ENCODE measurements around the gene CCT7.
"Not testable (repeated sequence)": the region's sequence is repeated elsewhere in the genome, so short reads cannot be mapped to it uniquely, and the experiment has no call there.

Gene CCT7

DNA sequence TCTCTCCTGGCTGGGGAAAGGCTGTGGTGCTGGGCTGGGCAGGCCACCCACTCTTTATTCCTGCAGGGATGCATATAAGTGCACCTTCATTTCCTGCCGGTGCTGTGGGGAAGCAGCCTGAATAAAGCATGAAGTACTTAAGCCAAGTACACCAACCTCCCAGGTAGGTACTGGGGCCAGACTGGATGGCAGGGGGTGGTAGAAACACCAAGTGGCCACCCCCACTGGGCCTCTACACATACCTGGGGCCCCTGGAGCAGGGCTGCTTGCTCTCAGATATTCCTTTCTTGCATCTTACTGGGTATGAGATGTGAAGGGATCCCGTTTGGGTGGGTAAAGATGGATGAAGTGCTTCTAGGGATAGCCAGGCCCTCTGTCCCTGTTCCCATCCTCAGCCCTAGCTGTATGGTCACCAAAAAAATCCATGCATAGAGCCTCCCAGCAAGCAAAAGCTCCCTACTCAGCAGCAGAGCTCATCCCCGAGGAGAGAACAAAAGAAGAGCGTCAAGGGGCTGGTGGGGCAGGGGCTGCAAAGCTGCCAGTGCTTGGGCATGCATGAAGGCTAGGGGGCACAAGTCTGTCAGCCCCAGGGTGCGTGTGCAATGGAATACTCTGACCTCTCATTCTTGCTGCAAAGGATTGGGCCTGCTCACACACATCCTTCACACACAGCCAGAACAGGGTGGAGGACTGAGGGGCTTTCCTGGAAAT is 22.0 kb downstream of the CCT7 start:
- no peak for DNase-seq

DNA sequence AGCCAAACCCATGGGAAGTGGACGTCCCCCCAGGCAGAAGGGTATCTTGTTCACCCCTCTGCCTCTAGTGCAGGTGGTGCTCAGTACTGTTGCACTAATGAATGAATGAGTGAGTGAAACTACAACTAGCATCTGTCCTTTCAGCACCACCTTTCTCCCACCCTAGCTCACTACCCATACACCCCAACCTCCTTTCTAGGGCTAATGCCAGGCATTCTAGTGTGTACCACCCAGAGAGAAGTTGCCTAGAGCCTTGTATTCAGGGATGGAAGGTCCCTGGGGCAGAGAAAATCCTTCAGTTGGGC is 22.5 kb downstream of the CCT7 start:
- no peak for DNase-seq

DNA sequence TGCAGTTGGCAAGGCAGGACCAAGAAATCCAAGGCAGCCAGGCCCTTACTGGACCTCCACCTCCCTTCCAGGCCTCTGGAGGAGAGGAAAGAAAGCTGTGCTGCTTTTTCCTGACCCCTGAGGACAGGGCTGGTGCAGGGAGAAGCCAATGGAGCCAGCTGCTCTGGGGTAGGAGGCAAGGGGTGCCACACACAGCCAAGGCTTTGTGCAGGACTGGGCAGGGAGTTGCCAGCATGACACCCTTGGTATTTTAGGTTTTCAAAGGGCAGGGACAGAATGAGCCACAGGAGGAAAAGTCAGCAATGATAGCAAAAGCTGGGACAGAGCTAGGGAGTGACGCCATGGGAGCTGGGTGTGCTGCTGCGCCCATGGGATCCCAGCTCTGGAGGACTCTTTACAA is 22.9 kb downstream of the CCT7 start:
- DNase-seq = no peak

DNA sequence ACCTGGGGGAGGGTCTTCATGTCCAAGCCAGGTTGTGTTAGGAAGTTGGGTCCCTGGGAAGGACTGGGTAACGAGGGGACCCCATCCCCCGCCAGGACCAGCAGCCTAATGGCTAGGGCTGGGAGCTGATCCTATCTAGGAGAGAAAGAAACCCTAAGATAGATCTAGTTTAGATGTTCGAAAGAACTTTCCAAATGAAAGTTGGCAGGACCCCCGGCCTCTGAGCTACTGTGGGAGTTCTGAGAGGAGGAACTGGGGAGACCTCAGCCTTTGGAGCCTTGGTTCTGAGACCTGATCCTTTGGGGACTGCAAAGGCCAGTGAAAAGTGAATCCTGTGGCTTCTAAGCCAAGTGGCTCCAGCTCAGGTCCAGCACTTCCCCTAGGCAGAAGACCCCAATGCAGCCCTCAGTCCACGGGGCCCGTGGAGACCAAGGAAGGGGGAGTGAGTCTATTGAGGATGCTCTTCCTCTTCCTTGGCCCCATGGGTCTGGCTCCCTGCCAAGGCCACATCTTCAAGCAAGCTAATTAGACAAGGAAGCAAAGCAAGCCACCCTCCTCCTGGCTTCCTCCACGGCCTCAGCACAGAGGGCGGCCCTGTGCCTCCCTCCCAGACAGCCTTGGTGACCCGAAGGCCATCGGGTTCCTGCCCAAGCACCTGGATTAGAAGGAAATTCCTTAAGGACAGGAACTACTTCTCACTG is 23.5 kb downstream of the CCT7 start:
- DNase-seq = no peak

DNA sequence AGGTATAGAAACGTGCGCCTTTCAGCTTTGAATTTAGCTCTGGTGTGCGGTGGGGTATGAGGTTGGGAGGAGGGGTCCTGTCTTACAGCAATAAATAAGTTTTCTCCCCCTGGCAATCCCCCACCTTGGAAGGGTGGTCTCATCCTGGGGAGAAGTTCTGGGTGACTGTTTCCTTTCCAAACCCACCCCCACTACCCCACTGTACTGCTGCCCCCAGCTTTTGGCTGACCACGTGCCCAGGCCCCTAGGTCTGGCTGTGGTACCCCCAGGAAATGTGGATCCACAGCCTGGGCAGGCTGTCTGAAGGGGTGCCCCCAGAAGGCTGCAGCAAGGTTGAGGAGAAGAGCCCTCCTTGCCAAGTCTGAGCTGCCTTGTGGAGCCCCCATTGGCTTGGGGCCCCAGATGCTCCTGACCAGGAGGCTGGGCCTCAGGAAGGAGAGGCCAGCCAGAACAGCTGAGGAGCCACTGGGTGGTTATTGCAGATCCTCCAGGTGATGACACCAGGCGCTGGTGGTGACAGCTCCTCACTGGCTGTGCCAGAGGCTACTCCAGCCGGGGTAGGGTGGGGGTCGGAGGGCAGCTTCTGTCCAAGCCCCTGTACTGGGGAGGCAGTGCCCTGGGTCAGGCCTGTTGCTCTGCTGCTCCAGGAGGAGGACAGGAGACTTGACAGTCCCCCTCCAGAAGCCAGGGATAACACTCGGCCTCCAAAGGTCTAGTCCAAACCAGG is 24.2 kb downstream of the CCT7 start:
- no peak for DNase-seq

DNA sequence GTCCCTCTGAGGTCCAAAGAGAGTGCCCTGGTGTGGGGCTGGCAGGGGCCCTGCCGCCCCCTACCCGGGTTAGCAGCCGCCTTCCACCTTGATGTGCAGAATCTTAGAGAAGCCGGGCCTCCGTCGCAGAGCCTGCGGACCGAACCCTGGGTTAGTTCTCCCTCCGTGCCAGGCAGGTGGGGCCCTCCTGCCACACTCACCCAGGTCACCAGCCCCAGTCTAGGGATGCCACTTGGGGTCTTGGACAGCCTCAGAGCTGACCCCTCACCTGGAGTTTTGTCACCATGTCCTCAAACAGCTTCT is 24.8 kb downstream of the CCT7 start:
- no peak for DNase-seq

DNA sequence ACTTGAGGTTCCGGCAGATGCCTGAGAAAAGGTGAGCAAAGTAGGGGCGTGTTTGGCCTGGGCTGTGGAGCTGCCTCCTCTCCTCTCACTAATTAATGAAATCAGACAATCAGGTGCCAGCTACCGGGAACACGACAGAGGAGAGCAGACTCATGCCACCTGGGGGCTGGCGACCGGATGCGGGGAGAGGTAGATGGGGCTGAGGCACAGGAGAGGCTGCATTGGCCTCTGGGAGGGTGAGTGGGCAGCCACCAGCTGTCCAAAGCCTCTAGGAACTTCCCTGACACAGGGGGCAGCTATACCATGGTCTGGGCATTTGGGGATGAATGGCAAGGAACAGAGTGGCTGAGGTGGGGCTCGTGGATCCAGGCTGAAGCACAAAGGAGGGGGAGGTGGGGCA is 25.2 kb downstream of the CCT7 start:
- no peak for DNase-seq

DNA sequence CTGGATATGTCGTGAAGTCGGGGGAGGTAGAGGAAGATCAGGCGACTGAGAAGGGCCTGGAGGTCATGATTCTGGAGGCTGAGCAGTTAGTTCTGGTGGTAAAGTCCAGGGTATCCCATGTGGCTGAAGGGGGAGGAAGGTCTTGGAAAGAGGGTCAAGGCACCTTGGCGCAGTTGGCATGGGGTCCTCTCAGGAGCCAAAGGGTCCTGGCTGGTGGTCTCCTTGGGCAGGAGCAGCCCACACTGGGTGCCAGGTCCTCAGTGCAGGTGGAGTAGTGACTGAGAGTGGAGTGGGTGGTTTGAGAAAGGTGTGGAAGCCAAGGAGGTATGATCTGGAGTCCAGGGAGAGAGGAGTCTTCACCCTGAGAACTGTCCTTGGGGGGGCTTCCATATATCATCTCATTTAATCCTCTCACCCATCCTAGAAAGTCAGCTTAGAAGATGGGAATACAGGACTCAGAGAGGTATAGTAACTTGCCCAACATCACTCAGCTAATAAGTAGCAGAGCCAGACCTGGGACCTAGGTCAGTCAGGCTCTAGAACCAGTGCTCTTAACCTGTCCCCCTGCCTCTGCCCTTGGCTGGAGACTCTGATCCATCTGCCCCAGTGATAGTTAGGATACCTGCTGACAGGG is 25.7 kb downstream of the CCT7 start:
- DNase-seq = no peak

DNA sequence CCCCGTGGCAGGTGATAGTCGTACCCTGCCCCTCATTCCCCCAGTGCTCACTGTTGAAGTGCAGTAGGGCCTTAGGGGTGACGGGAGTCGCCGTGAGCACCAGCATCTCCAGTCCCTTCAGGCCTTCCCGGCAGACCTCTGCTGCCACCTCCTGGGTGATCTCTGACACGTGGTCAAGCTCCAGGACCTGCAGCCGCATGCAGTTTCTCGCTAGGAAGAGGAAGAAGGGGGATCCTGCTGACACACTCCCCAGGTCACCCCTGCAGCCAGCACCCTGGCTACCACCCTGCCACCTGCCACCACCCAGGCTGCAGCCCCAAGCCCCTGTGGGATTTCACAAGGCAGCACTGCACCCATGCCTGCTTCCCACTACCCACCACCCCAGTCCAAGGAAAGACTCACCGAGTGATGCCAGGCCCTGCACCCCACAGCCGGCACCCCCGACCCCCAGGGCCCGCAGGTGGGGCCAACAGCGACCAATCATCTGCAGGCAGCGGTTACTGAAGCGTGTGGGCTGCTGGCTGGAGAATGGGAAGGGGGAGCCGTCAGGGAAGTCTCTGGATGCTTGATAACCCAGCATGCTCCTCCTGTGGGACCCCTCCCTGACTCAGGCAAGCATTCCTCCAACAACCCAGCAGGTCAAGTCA is 26.4 kb downstream of the CCT7 start:
- DNase-seq = no peak

DNA sequence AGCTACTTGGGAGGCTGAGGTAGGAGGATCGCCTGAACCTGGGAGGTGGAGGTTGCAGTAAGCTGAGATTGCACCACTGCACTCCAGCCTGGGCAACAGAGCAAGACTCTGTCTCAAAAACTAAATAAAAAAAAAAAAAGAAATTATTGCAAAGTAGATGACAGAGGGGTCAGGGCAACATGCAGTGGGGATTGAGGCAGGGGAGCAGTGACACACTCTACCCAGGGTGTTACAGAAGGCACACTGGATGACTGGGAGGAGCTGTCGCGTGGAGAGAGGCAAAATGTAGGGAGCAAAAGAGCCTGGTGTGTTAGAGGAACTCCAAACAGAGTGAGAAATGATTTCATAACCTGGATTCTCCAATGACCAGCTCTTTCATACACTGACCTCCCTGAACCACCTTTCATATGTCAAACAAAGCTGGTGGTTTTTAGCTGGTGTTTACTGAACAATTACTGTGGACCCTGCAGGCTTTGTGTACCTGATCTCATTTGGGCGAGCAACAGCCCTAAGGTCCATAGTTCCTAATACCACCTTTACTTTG is 28.1 kb downstream of the CCT7 start:
- no peak for DNase-seq

DNA sequence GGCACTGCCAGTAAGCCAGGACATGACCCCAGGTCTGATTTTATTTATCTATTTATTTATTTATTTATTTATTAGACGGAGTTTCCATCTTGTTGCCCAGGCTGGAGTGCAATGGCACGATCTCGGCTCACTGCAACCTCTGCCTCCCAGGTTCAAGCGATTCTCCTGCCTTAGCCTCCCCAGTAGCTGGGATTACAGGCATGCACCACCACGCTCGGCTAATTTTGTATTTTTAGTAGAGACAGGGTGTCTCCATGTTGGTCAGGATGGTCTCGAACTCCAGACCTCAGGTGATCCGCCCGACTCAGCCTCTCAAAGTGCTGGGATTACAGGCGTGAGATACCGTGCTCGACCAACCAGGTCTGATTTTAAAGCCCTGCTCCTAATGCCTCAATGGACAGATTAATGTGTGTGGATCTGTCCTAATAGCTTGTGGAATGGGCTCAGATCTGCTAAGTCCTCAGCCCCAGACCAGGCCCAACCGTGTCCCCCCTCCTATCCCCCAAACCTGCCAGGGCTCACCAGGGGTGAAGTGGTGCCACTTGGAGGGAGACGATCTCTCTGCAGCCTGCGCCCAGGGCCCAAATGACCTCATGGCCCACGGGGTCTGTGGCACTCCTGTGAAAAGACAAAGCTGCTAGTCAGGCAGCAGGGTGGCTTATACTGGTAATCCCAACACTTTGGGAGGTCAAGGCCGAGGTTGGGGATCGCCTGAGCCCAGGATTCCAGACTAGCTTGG is 28.8 kb downstream of the CCT7 start:
- not testable (repeated sequence) for DNase-seq

DNA sequence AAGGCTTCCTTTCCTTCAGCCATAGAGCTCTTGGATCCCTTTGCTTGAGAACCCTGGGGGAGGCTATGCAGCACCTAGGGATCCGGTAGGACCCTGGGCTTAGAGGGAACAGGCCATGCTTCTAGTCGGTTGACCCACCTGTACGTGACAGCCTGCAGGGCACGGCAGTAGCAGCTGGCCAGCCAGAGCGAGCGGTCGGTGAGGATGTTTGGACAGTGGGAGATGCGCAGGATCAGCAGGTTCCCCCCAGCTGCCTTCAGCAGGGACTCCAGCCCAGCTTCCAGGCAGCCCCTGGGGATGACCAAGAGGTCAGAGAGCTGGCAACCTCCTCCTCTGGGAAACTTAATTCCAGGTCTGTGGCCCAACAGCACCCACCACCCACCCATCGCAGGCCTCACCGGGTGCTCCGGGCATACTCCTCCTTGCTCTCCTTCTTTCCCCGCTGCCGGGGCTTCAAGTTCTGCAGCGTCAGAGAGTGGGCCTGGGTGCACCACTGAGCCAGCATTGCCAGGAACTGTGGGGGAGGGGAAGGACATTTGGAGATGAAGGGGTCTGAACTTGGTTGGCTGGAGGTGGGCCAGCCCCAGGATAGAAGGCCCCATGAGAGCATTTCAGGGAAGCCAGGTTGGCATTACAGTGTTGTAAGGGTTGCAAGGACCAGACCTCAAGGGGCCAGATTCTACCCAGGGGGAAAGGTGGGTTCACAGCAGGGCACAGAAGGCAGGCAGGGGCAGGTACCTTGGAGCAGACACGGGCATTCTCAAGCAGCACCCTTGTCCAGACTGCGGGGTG is 29.6 kb downstream of the CCT7 start:
- no peak for DNase-seq

DNA sequence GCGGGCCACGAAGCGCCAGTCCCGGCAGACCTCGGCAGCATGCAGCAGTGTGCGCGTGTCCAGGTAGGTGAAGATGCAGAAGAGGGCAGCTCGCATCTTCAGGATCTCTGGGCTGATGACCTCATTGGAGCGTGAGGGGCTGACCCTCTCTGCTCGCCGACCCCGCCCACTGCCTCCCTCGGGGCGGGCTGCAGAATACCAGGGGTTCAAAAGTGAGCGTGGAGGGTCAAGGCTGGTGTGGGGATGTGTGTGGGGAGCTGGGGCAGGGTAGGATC is 30.2 kb downstream of the CCT7 start:
- DNase-seq = no peak

DNA sequence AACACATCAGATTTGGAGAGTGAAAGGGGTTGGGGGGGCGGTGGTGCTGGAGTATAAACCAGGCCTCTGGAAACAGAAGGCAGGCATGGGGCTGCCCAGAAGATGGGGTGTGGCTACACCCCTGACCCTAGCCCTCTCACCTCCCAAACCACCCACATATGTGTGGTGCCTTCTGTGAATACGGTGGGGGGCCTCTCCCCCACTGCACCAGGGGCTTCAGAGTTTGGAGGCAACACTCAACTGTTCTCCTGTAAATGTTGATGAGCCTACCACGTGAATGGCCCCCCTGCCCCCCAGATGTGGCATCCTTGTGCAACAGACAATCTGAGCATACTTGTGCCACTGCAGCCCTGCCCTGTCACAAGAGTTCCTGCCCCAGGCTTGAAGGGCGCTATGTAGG is 30.7 kb downstream of the CCT7 start:
- no peak for DNase-seq

DNA sequence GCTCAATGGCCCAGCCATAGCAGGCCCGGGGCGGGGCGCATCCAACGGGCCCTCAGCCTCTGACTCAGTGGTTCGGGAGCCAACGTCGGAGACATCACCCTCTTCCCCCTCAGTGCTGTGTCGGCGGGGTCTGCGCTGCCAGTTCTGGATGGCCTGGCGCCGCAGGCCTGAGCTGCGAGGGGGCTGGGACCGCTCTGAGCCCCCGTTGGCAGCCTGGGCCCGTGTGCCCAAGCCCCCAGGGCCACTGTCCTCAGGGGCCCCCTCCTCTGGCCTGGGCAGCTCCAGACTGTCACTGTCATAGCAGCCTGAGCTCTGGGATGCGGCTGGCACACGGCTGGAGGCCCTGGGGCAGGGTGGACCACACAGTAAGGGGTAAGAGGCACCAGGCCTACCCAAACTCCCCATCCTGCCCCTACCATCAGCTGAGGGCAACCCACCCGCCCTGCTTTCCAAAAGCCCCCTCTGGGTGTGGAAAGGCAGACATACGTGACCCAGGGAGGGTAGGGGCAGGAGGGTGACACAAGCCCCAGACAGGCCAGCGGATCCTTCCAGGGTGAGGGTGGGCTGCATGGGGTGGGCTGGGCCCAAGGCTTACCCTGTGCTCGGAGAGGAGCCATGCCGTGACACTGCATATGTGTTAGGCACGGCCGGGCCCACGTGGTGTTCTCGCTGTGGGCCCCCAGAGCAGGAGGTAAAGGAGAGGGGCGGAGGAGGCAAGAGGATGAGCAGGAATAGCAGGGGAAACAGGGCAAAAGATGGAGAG is 31.4 kb downstream of the CCT7 start:
- no peak for DNase-seq

DNA sequence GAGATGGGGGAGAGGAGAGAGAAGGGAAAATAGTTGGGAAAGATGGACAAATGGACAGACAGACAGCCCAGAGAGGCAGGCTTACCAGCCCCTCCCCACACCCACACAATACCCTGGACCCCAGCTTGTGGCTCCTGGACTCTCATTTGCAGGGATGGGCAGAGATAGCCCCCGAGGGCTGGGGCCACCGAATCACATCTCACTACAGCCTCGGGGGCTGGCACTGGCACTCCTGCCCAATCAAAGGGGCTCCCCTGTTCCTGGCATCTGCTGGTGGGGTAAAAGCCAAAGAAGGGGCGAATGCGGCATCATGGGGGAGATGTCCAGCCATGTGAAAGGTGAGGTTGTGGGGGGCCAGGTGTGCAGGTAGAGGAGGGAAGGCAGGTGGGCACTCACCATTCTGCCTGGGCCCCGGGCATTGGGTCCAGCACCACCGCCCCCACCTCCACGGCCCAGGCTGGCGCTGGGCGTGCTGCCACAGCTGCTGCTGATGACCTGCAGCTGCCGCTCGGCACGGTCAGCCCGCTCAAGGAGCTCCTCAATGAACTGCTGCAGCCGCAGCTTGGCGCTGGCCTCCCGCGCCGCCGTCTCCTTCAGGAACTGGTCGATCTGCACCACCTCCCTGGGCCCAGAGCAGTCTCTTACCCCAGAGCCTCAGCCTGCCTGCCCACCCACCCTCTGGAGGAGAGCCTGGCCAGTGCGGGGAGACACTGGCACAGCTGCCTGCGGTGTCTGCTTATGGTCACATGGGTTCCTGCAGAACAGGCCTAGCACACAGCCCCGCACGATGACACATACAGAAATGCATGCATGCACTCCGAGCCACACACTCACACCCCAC is 32.2 kb downstream of the CCT7 start:
- no peak for DNase-seq

DNA sequence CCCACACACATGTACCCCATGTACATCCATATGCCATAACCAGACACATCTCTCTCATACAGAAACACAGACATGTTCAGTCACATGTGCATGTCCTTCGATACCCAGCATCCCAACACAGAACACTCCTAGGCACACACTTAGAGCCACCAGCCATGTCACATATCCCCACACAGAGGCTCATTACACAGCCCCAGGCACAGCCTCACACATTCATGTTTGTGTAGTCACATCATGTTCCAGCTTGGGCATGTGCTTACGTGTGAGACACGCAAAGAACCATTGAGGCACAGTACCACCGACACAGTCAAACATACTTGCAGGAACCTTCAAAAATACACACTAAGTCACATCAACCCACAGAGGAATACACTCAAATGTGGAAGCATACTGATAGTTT is 32.9 kb downstream of the CCT7 start:
- no peak for DNase-seq

DNA sequence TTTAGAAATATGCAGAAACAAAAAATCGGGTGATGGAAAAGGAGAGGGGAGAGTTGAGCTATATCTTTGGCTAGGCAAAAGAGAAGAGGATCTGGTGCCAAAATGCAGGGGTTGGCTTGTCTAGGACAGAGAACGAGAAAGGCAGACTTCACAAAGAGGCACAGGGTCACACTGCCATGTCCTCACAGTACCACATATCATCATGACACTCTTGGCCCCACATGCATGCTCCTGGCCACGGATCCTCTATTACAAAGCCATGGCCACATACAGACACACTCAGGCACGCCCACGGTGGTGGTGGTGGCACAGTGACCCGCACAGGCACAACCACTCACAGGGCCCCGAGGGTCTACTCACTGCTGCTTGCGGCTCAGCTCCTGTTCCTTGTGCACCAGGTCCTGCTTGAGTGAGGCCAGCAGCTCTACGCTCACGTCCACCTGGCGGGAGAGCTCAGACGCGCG is 34.3 kb downstream of the CCT7 start:
- no peak for DNase-seq

DNA sequence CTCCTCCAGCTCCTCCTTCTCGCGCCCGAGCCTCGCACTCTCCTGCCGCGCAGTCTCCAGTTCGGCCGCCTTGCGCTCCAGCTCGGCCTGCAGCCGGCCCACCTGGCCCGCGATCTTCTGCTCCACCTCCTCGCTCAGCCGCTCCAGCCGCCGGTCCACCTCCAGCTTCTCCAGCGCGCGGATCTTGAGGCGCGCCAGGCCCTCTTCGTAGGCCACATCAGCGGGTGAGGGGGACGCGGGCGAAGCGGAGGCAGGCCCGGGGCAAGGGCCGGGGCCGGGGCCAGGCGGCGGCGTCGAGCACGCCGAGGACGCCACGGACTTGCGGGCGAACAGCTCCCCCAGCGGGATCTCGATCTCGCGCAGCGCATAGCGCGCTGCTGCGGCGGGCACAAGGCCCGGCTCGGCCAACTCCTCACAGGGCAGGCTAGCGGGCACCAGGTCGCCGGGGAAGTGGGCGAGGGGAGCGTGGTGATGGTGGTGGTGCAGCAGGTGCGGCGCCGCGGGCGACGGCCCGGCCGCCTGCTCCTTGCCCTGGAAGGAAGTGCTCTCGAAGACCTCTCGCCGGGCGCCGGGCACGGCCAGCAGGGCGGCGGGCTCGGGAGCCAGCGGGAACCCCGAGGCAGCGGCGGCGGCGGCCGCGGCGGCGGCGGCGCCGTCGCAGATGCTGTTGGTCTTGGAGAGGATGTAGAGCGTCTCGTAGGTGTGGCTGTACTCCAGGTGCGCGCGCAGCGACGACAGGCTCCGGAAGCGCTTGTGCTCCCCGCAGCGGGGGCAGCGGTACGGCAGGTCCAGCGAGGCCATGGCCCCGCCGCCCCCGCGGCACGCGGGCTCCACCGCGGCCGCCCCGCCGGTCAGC is 35.0 kb downstream of the CCT7 start:
- DNase-seq = peak; percentile 52 to 65
